VCaP (cell line): Measurements from ENCODE around the gene TNFRSF8.
"Not testable (repeated sequence)": the region's sequence is repeated elsewhere in the genome, so short reads cannot be mapped to it uniquely, and the experiment has no call there.

Experiments
- H3K27ac ChIP-seq: fragments of 450-650 bp; 2 replicates; pipeline ENCODE4 v1.5.1; 2017
- CTCF ChIP-seq: fragments of 450-650 bp; conservative IDR thresholded peaks from 2 replicates; pipeline ENCODE4 v1.5.1; 2017; ENCODE audit warnings: mild to moderate bottlenecking, moderate library complexity

The TNFRSF8 gene

GRCh38 chr1:12032161-12032621 is 30.9 kb upstream of the TNFRSF8 start:
- no peak overlapping the region for H3K27ac ChIP-seq
- no peak for TF ChIP-seq CTCF

- not testable (repeated sequence) for H3K27ac ChIP-seq
Measured at GRCh38 chr1:12033441-12033840, 29.7 kb upstream of the TNFRSF8 start.

GRCh38 chr1:12034381-12034801 is 28.7 kb upstream of the TNFRSF8 start:
- no peak overlapping the region for H3K27ac ChIP-seq
- no peak for TF ChIP-seq CTCF

- TF ChIP-seq CTCF = no peak
- H3K27ac ChIP-seq = no peak overlapping the region
Measured at GRCh38 chr1:12035312-12035711, 27.8 kb upstream of the TNFRSF8 start.

GRCh38 chr1:12037486-12038355 is 25.4 kb upstream of the TNFRSF8 start:
- no peak overlapping the region for H3K27ac ChIP-seq
- TF ChIP-seq CTCF = no peak

- peak overlapping the region; percentile 84 for H3K27ac ChIP-seq
Measured at GRCh38 chr1:12038356-12039163, 24.5 kb upstream of the TNFRSF8 start.

GRCh38 chr1:12039164-12039525 is 24.0 kb upstream of the TNFRSF8 start:
- peak overlapping the region; percentile 84 for H3K27ac ChIP-seq

More at GRCh38 chr1:12038356-12039163, 24.5 kb upstream of the TNFRSF8 start:
- no peak for TF ChIP-seq CTCF

GRCh38 chr1:12039824-12040456 is 23.2 kb upstream of the TNFRSF8 start:
- H3K27ac ChIP-seq = peak overlapping the region; percentile 84

More at GRCh38 chr1:12039164-12039525, 24.0 kb upstream of the TNFRSF8 start:
- no peak for TF ChIP-seq CTCF
